Measurements from ENCODE around the gene OBP2A. TPM values are rescaled to one million over a fixed set of nuclear protein-coding genes. Genes with fewer than 3 reads are reported as not detected.

The OBP2A gene
- total and polyA plus RNA-seq, 2 of the 8 experiments (the other 6 are each of a cell fraction or from before 2014, with no cell fraction given), result not detected

- ChIA-PET POLR2A (ENCODE audit: partially characterized antibody) (interaction anchor here (1.9 kb wide), 1 partner anchor 11 kb away, joined by 4 read pairs; no protein-coding TSS in a partner anchor), CTCF (ENCODE audit: partially characterized antibody) (interaction anchor here (0.7 to 7.2 kb wide), 3 partner anchors 16 to 425 kb away, joined by 3 to 58 read pairs (median 4); no protein-coding TSS in a partner anchor)
- Histone ChIP-seq H3K4me1 (replicated peaks in 1 of 4; ENCODE audit: control insufficient read depth in 3 of 4, insufficient read depth in 4 of 4, low read length in 3 of 4) (no peaks in the 10 kb centered on the region; a peak in 1 of 7 replicates), H3K79me2 (ENCODE audit: control insufficient read depth in 1 of 2, insufficient read depth in 2 of 2, low read length in 2 of 2) (no peaks in the 10 kb centered on the region), H2BK5ac (ENCODE audit: low read depth, low read length) (no peak overlapping the region), H3K18ac (ENCODE audit: extremely low read depth, low read length) (peak overlapping the region; percentile 7; the same call in 1 of the 2 replicates), H4K5ac (ENCODE audit: insufficient read length, low read depth, low read length) (no peak overlapping the region), H3K4me2 (ENCODE audit: insufficient read depth in 1 of 2, low read depth in 2 of 2, low read length in 2 of 2) (no peak overlapping the region), H4K20me1 (replicated peaks in 1 of 2; ENCODE audit: control insufficient read depth in 1 of 2, insufficient read depth in 2 of 2, low read length in 2 of 2) (no peaks in the 10 kb centered on the region), H3K27ac (ENCODE audit: low read depth, low read length) (no peak overlapping the region), H3K14ac (ENCODE audit: insufficient read length) (no peak overlapping the region), H3K4ac (replicated peaks; ENCODE audit: insufficient read length, low read depth, low read length) (no peak overlapping the region), H2BK20ac (ENCODE audit: low read length) (no peak overlapping the region), H3K27me3 (replicated peaks in 1 of 4; ENCODE audit: control insufficient read depth in 3 of 4, extremely low read depth in 1 of 4, insufficient read depth in 3 of 4, low read length in 3 of 4) (no peaks in the 10 kb centered on the region), H3K79me1 (ENCODE audit: low read depth, low read length) (no peaks in the 10 kb centered on the region), H2BK12ac (ENCODE audit: low read depth, low read length) (no peak overlapping the region), H3K23ac (ENCODE audit: insufficient read length) (no peak overlapping the region), H2AK5ac (ENCODE audit: low read depth, low read length) (no peak overlapping the region), H3K23me2 (ENCODE audit: low read depth, low read length) (no peaks in the 10 kb centered on the region), H4K91ac (replicated peaks; ENCODE audit: insufficient read length, low read length) (no peak overlapping the region), H2BK120ac (replicated peaks; ENCODE audit: low read depth, low read length) (no peak overlapping the region), H3K9ac (replicated peaks in 1 of 4; ENCODE audit: extremely low read depth in 1 of 4, low read depth in 3 of 4, low read length in 3 of 4) (no peak overlapping the region), H3K9me3 (ENCODE audit: insufficient read depth in 2 of 2, low read depth in 1 of 2, low read length in 1 of 2) (no peaks in the 10 kb centered on the region), H4K8ac (ENCODE audit: extremely low read depth, insufficient read depth, low read length) (peak overlapping the region; percentile 25; the same call in 1 of the 2 replicates), H3K56ac (replicated peaks; ENCODE audit: insufficient read length, low read depth, low read length) (no peak overlapping the region), H3K36me3 (ENCODE audit: control insufficient read depth in 2 of 4, insufficient read depth in 4 of 4, low read length in 3 of 4) (no peaks in the 10 kb centered on the region), H2AFZ (ENCODE audit: low read length) (no peak overlapping the region), H2BK15ac (ENCODE audit: low read length) (no peak overlapping the region), H3K4me3 (ENCODE audit: extremely low read depth in 1 of 4, insufficient read depth in 2 of 4, low read depth in 3 of 4, low read length in 4 of 4) (no peak overlapping the region)
- FAIRE-seq, result no peak
- DNase-seq (ENCODE audit: low read depth in 1 of 2, low spot score in 2 of 2), result peak in 1 of 2 experiments; percentile 39
- whole genome bisulfite sequencing, 2 experiments (ENCODE audit: extremely low coverage in 1 of 2, insufficient coverage in 1 of 2, insufficient read length in 1 of 2, insufficient replicate concordance in 2 of 2, low coverage in 1 of 2, low lambda C conversion rate in 2 of 2, missing lambda C conversion rate in 1 of 2), result no CpG with 5 or more reads among the region's 7 CpGs
- TF ChIP-seq CTCF (IDR thresholded peaks at IDR 0.05; ENCODE audit: control extremely low read depth in 1 of 3, insufficient read depth in 1 of 3, low read depth in 1 of 3, low read length in 3 of 3) (no peak), NANOG (IDR thresholded peaks at IDR 0.05; ENCODE audit: insufficient read depth, low read depth, low read length, poor library complexity, severe bottlenecking) (no peak), YY1 (IDR thresholded peaks at IDR 0.05; ENCODE audit: low read depth, low read length) (no peak), KDM5A (IDR thresholded peaks at IDR 0.05; ENCODE audit: low read length) (no peak), KDM4A (IDR thresholded peaks at IDR 0.05; ENCODE audit: low read depth, low read length, severe bottlenecking) (no peak), SP4 (IDR thresholded peaks at IDR 0.05; ENCODE audit: low read length) (no peak)
Observed at GRCh38 chr9:135587658-135588057, 41.7 kb downstream of the OBP2A start.

Data from H1 (cell line).